NCI-H1092 (cell line): ENCODE measurements around the gene MBNL1.

Source experiments
- DNase-seq: peaks from one replicate; lab custom pipeline; 2025; lab: John Stamatoyannopoulos, UW

Gene MBNL1

DNA sequence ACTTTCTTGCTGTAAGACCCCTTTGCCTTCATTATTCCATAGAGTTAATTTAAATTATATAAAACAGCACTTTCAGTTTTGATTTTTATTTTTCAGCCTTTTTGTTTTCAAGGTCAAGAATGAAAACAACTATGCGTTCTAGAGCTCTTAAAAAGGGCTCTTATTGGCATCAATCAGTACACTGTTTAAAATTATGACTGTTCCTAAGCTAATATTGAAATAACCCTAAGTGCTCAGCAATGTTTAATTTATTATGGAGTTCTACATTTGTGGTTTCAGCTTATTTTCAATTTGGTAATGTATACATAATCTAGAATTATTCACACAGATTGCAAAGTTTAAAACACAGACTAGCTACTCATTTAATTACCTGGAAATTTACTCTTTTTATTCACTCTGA is 179.4 kb downstream of the MBNL1 start:
- no peak for DNase-seq

DNA sequence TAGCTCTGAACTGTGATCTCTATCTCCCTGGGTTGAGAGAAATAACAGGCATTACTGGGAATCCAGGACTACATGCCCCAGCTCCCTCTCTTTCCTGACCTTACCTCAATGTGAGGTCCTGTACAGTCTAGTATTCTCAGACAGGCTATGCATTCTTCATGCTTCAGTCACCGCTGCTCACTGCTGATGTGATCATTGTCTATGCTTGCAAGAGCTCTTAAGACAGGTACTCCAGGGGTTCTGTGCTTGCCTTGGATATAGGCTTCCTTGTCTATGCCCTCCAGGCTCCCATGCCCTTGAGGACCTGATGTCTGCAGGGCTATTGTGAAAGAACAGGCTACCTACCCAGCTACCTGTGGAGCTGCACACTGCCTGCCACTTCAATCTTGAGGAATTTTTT is 183.6 kb downstream of the MBNL1 start:
- DNase-seq: no peak

GRCh38 chr3:152454076-152454875 is 185.5 kb downstream of the MBNL1 start:
- no peak for DNase-seq

DNA sequence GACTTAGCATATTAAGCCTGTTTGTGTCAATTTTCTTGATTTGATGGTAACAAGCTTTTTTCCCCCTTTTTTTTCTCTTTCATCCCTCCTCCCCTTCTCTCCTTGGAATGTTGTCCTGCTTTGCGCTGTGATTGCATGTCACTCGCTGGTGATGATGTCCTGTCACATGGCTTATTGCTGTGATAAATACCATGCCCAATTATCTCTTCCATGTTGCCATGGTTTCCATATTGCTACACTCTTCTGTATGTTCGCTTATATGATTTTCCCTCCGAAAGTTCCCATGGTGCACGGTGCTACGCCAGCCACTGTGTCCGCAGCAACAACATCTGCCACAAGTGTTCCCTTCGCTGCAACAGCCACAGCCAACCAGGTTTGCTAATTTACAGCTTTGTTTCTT is 187.3 kb downstream of the MBNL1 start:
- DNase-seq: no peak

DNA sequence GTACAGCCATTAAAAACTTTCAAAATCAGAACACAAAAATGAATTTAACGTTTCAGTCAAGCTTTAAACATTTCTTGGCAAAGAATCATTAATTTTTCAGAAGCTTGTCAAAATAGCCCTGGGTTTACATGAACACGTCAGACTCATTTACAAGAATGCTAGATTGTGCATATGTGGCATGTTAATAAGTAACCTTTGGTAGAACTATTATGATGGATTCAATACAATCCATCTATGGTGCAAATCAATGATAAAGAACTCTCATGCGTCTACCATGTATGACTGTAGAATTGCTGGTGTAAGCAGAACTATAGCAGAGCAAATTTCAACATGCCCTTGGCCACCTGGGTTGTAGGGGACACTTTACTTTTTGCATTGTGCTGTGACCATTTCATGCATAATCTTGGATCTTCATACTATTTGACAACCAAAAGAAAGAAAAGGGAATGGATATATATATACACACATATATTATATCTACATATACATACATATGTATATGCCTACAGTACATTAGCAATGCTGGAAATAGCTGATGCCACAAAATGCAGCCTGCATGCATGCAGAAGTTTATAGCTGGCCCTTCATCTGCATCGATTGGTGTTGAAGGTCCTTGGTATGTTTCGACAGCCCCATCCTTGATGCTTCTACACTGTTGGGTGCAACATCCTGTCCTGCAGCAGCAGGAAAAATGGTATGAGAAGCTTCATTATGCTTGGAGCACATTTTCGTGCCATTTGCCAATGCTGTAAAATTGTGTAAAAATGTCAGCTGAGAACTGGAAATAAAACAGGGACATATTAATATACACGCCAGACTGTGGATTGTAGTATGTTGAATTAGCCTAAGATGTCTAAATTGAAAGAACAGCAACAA is 189.0 kb downstream of the MBNL1 start:
- DNase-seq: no peak

DNA sequence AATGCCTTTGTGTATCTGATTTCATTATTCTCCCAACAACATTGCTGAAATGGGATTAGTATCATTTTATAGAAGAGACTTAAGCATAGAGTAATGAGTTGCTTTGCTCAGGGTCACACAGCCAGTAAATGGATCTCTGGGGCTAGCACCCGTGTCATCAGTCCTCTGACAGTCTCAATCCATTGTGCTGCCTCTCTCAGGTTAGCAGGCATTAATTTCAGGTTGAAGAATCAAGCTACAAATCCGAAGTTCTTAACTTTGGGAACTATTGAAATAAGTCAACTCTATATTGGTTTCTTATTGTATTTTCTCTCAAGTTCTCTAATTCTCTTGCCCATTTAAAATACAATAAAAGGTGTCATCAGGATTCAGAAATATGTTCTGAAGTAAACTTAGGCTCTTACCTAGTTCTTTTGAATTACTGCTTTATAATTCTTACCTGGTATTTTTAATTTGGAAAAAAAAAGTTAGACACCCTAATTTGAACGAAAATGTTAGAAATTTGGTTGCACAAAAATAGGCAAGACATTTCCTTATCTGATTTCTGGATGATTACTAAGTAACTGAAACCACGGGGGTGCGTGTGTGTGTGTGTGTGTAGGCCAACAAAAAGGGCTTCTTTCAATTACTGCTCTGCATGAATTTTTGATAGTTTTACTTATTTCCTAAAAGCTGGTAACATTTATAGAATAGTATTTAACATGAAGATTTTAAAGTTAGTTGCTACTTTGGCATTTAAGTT is 189.8 kb downstream of the MBNL1 start:
- no peak for DNase-seq

- no peak for DNase-seq
These were observed 190.4 kb downstream of the MBNL1 start for GRCh38 chr3:152459118-152459515.

DNA sequence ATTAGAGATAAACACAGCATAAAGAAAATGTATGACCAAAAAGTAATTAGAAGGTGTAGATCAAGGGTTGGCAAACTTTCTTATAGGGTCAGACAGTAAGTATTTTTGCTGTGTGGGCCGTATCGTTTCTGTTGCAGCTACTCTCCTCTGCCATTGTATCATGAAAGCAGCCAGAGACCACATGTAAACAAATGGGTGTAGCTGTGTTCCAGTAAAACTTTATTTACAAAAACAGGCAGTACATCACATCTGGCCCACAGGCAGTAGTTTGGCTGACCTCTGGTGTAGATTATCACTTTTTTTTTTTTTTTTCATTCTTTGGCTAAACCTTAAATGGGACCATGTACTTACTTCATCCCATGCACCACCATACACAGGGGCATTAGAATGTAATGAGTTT is 190.8 kb downstream of the MBNL1 start:
- DNase-seq: no peak

GRCh38 chr3:152460936-152461335 is 192.2 kb downstream of the MBNL1 start:
- DNase-seq: peak; percentile 12

DNA sequence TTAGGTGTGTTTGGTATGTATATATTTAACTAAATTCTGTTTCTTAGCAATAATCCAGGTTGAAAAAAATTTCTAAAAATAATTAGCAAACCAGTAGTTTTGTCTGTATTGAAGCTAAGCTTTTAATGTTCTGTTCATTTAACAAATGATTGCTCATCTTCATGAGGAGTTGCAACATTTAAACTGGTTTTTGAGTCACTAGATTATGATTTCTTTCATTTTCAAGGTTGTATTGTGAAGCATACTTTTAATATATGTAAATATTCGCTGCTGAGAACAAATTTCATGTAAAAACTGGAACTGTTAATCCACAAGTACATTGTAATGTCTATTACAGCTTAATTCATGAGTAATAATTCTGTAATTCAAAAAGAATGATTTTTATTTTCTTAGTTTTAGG is 192.7 kb downstream of the MBNL1 start:
- no peak for DNase-seq

- DNase-seq: no peak
These were observed 198.1 kb downstream of the MBNL1 start for GRCh38 chr3:152466784-152467183.

GRCh38 chr3:152469248-152470025 is 200.7 kb downstream of the MBNL1 start:
- DNase-seq: no peak

DNA sequence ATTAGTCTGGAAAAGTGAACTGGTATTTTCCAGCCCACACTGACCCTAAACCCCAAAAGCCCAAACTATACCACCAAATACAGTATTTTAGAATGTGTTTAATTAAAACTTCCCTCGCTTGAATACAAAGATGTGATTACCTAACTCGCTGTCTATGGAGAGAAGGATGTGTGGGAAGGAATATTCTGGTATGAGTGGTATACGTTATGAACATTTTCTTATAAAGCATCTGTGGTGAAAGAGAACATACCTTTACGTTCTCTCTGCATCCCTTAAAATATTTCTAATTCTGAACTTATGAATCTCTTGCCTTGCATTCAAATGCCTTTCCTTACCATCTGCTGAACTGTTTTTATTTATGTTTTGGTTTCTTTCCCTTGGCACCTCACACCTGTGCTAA is 201.4 kb downstream of the MBNL1 start:
- no peak for DNase-seq

- no peak for DNase-seq
These were observed 202.2 kb downstream of the MBNL1 start for GRCh38 chr3:152470893-152471292.

- DNase-seq: peak; percentile 53
These were observed 203.3 kb downstream of the MBNL1 start for GRCh38 chr3:152471814-152472671.

GRCh38 chr3:152472672-152472954 is 203.9 kb downstream of the MBNL1 start:
- no peak for DNase-seq

- no peak for DNase-seq
These were observed 205.9 kb downstream of the MBNL1 start for GRCh38 chr3:152474585-152474984.

DNA sequence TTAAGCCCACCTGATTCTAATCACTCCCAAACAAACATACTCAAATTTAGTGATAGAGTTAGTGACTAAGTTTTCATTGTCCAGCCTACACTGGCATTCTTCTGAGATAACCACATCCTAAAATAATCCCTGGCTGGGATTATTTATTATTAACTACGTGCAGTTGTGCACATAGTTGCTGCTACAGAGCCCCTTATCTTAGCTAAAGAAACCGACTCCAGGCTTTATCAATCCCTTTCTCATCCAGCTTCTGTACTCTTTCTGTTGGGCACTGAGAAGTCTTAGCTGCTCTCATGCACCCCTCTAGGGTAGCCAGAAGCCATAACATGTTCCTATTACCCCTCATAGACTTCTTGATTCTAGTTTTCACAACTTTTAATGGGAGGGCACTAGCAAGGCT is 208.7 kb downstream of the MBNL1 start:
- no peak for DNase-seq

GRCh38 chr3:152480282-152480953 is 211.7 kb downstream of the MBNL1 start:
- DNase-seq: no peak

GRCh38 chr3:152486364-152486763 is 217.6 kb downstream of the MBNL1 start:
- DNase-seq: no peak
